C4-2B (cell line): ENCODE measurements around the gene AK4.

Experiments used
- CTCF ChIP-seq: fragments of 450-650 bp; conservative IDR thresholded peaks from 2 replicates; pipeline ENCODE4 v1.5.1; 2017; ENCODE audit warnings: mild to moderate bottlenecking
- ZFX ChIP-seq: fragments of 450-650 bp; IDR thresholded peaks from 2 replicates; pipeline ENCODE4 v1.6.1; 2017

- no peak for TF ChIP-seq CTCF
- no peak for TF ChIP-seq ZFX
Measured at GRCh38 chr1:65156910-65157545, 9.0 kb downstream of the AK4 start.
